Pancreas (tissue), 10 donors: ENCODE measurements around the gene NR1I3. TPM values are rescaled to one million over a fixed set of nuclear protein-coding genes. Genes with fewer than 3 reads are reported as not detected.
"Not testable (repeated sequence)": the region's sequence is repeated elsewhere in the genome, so short reads cannot be mapped to it uniquely, and the experiment has no call there.

Experiments used
- ATAC-seq, 4 donors: fragments of 200-7000 bp; cut with Tn5 transposase; one replicate each; pipeline versions ENCODE4 v1.8.0 to v1.9.1; 2020; ENCODE audit warnings: mild to moderate bottlenecking in 4 of 4, moderate library complexity in 4 of 4
- DNase-seq, 6 donors: peaks; one replicate each; pipeline ENCODE4 v3.0.0-alpha.2; 2020
- FAIRE-seq: peaks from 2 replicates; lab custom pipeline; 2012; peaks lifted over from hg19 to GRCh38; lab: Jason Lieb, UNC
- H3K27ac ChIP-seq, 4 donors: fragments of 200-600 bp; sonication (generic); 1 replicate in 3 of 4; 2 replicates in 1 of 4; pipeline versions ENCODE4 v1.5.0 to v1.8.0; 2020
- H3K27me3 ChIP-seq, 4 donors: fragments of 200-600 bp; one replicate each; pipeline ENCODE4 v1.8.0; 2021
- H3K36me3 ChIP-seq, 3 donors: fragments of 200-600 bp; sonication (generic) in 1 of 3; one replicate each; pipeline versions ENCODE4 v1.5.0 to v1.8.0; 2020 to 2021
- H3K4me1 ChIP-seq, 3 donors: fragments of 200-600 bp; one replicate each; pipeline ENCODE4 v1.8.0; 2021
- H3K4me3 ChIP-seq, 4 donors: fragments of 200-600 bp; sonication (generic) in 2 of 4; one replicate each; pipeline versions ENCODE4 v1.5.0 to v1.8.0; 2020 to 2021
- H3K9me3 ChIP-seq, 4 donors: fragments of 200-600 bp; one replicate each; pipeline ENCODE4 v1.8.0; 2021
- CTCF ChIP-seq, 4 donors: fragments of 200-600 bp; sonication (generic) in 3 of 4; IDR thresholded peaks; one replicate each; pipeline versions ENCODE4 v1.5.0 to v1.8.0; 2021; ENCODE audit warnings: antibody characterized with exemption in 4 of 4
- WGBS, 2 donors: extraction: QIAGEN DNeasy Blood & Tissue Kit; methylation state at CpG; one replicate each; pipeline ENCODE4 v1.1.7; 2013; 5-methylcytosine and 5-hydroxymethylcytosine counted together
- intact Hi-C, 3 donors: fragments of 100-400 bp; cut with DNase I; formaldehyde crosslinking; loops; one replicate each; pipeline versions ENCODE4 v1.11.1 to v1.14.2; 2022
- polyA plus RNA-seq, 2 donors: library from polyadenylated mRNA; stranded (reverse); fragments of 200-250 nt; gene quantifications; one replicate each; pipeline ENCODE4 v1.2.3, GENCODE V29; 2013
- total RNA-seq, 6 donors: library from RNA; stranded (reverse); fragmentation: NEBNext Ultra II Directional in 4 of 6; extraction: Animal tissue kit (Norgen Biotek cat#: 25700) in 4 of 6; gene quantifications; one replicate each; pipeline versions ENCODE4 v1.2.1 to v1.2.4, GENCODE V29; 2021 to 2023
- donor health status: healthy with polysubstance abuse.
- donor health status: DM: no; HTN: no; CAD: no; lungs with moderate emphysema.
- donor health status: DM: no; HTN: no; CAD: no.
- donor health status: control.
- donor health status: control.
- donor health status: Bipolar disorder and iron deficiency.
- donor health status: DM: yes; HTN: yes; CAD: no.
- donor health status: DM: no; HTN: no; CAD: no.
- donor health status: DM: no; HTN: no; CAD: no.
- donor health status: DM: yes; HTN: yes; CAD: no.

Gene NR1I3
- total and polyA plus RNA-seq, 8 donors: 0.15 TPM; not detected in 7

DNA sequence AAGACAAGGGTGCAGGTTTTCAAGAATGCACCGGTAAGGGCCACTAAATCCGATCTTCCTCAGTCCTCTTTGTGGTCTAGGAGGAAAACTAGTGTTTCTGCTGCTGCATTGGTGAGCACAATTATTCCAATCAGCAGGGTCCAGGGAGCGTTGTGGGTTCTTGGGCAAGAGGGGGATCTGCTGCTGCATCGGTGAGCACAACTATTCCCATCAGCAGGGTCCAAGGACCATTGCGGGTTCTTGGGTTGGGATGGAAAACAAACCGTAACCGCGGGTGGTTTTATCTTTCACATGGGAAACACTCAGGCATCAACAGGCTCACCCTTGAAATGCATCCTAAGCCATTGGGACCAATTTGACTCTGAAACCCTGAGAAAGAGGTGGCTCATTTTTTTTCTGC, 13.6 kb upstream of the NR1I3 start:
- no peak for ATAC-seq
- WGBS, 2 donors: 93 to 95% methylated on average over 8 of the region's 8 CpGs
- H3K27ac ChIP-seq: no peak overlapping the region

GRCh38 chr1:161250829-161251228, 12.8 kb upstream of the NR1I3 start:
- 84 to 86% methylated on average over 7 of the region's 7 CpGs for WGBS, 2 donors

More for the DNA sequence above, 13.6 kb upstream of the NR1I3 start:
- Histone ChIP-seq H3K9me3 (no peaks in the 10 kb centered on the region), H3K36me3 (no peaks in the 10 kb centered on the region), H3K4me1 (no peaks in the 10 kb centered on the region), H3K4me3 (no peak overlapping the region), H3K27me3 (no peaks in the 10 kb centered on the region)
- no peak for TF ChIP-seq CTCF (IDR thresholded peaks at IDR 0.05)
- FAIRE-seq: no peak
- DNase-seq: no peak
- intact Hi-C loops: no loop called here

GRCh38 chr1:161250100-161250499, 12.1 kb upstream of the NR1I3 start:
- H3K27me3 ChIP-seq, intact Hi-C loops, H3K27ac ChIP-seq, H3K4me1 ChIP-seq, H3K4me3 ChIP-seq, H3K9me3 ChIP-seq, ATAC-seq, H3K36me3 ChIP-seq, DNase-seq, FAIRE-seq: not testable (repeated sequence)
- 89 to 93% methylated on average over 5 of the region's 5 CpGs for WGBS, 2 donors

More at GRCh38 chr1:161250829-161251228, 12.8 kb upstream of the NR1I3 start:
- Histone ChIP-seq H3K4me3 (no peak overlapping the region), H3K36me3 (no peaks in the 10 kb centered on the region), H3K9me3 (no peaks in the 10 kb centered on the region), H3K4me1 (no peaks in the 10 kb centered on the region), H3K27me3 (no peaks in the 10 kb centered on the region), H3K27ac (no peak overlapping the region)
- no peak for ATAC-seq
- DNase-seq: no peak
- intact Hi-C loops: no loop called here
- TF ChIP-seq CTCF (IDR thresholded peaks at IDR 0.05): no peak
- FAIRE-seq: no peak

DNA sequence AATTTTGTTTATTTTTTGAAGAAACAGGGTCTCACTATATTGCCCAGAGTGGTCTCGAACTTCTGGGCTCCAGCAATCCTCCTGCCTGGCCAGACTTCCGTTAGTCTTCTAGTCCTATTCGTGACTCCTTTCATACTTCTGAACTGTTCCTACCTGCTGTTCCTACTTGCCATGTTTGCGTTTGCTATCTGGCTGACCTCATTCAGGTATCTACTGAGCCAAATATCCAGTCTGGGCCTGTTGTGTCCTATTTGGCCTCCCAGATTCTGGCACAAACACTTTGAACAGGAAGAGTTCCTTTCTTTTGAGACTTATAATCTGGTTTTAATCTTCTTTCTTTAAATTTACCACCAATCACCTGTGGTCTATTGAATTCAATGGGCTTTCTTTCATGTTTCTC, 6.9 kb upstream of the NR1I3 start:
- ATAC-seq: peak; percentile 97 to 100 (median 99)
- Histone ChIP-seq H3K9me3 (no peaks in the 10 kb centered on the region), H3K4me3 (no peak overlapping the region), H3K27me3 (no peaks in the 10 kb centered on the region), H3K4me1 (peaks cover 0 to 5% (median 3%) of the 10 kb centered on the region in 3 donors), H3K27ac (peak overlapping the region; percentile 14 to 58 (median 50)), H3K36me3 (no peaks in the 10 kb centered on the region)
- intact Hi-C loops: no loop called here
- FAIRE-seq: no peak
- TF ChIP-seq CTCF (IDR thresholded peaks at IDR 0.05): no peak
- 38% methylated on average over 4 of the region's 4 CpGs for WGBS, 2 donors
- peak in 3 of 6 donors; percentile 41 to 69 (median 62) for DNase-seq

- no peak overlapping the region for H3K4me3 ChIP-seq
- H3K9me3 ChIP-seq: no peaks in the 10 kb centered on the region
- no peak overlapping the region for H3K27ac ChIP-seq
- intact Hi-C loops: no loop called here
- FAIRE-seq: no peak
- DNase-seq: no peak
- TF ChIP-seq CTCF (IDR thresholded peaks at IDR 0.05): no peak
- no peak for ATAC-seq
- WGBS, 2 donors: 78 to 89% methylated on average over 2 of the region's 2 CpGs
- no peaks in the 10 kb centered on the region for H3K36me3 ChIP-seq
- peaks cover 0 to 5% (median 3%) of the 10 kb centered on the region in 3 donors for H3K4me1 ChIP-seq
- H3K27me3 ChIP-seq: no peaks in the 10 kb centered on the region
Observed at GRCh38 chr1:161242313-161242712, 4.3 kb upstream of the NR1I3 start.
